T-helper 2 cell treated with Interferon-gamma antibody and Interleukin-4, amounts not matched to agents 100 ng/mL and 5 ng/mL, for 36 hours (primary cell): Measurements from ENCODE around the gene JMY. TPM values are rescaled to one million over a fixed set of nuclear protein-coding genes. Genes with fewer than 3 reads are reported as not detected.

Experiments used
- intact Hi-C: fragments of 100-400 bp; cut with micrococcal nuclease; formaldehyde crosslinking; loops from one replicate; pipeline ENCODE4 v1.15.1; 2023
- total RNA-seq: library from RNA; stranded (reverse); gene quantifications from 2 replicates; pipeline ENCODE4 v1.2.3, GENCODE V29; 2022

The JMY gene
- total RNA-seq = 3.6 and 3.7 TPM in 2 replicates

GRCh38 chr5:79235634-79236361 lies at the start of gene JMY:
TSS of gene JMY (plus strand) at chr5:79236131. CDS start at chr5:79236651, 520 bp downstream.
- intact Hi-C loops = loop anchor here (1.0 to 5.0 kb wide), 7 partner anchors 229 to 1458 kb away; partner anchors contain the start of genes AP3B1, ARSB, HOMER1 and TBCA

GRCh38 chr5:79186455-79186854 lies 49.5 kb upstream of the JMY start:
- intact Hi-C loops = no loop called here

- intact Hi-C loops = no loop called here
Measured at GRCh38 chr5:79189439-79190234, 46.3 kb upstream of the JMY start.

GRCh38 chr5:79190235-79190529 lies 45.7 kb upstream of the JMY start:
- intact Hi-C loops = no loop called here

GRCh38 chr5:79191457-79191856 lies 44.5 kb upstream of the JMY start:
- intact Hi-C loops = no loop called here

- intact Hi-C loops = no loop called here
Measured at GRCh38 chr5:79193643-79194042, 42.3 kb upstream of the JMY start.

GRCh38 chr5:79200573-79201183 lies 35.3 kb upstream of the JMY start:
- intact Hi-C loops = no loop called here

- intact Hi-C loops = no loop called here
Measured at GRCh38 chr5:79201206-79201605, 34.7 kb upstream of the JMY start.

GRCh38 chr5:79202076-79202475 lies 33.9 kb upstream of the JMY start:
- intact Hi-C loops = no loop called here

- intact Hi-C loops = no loop called here
Measured at GRCh38 chr5:79205965-79206364, 30.0 kb upstream of the JMY start.

- intact Hi-C loops = no loop called here
Measured at GRCh38 chr5:79206541-79206940, 29.4 kb upstream of the JMY start.

GRCh38 chr5:79209505-79209904 lies 26.4 kb upstream of the JMY start:
- intact Hi-C loops = no loop called here

GRCh38 chr5:79224286-79224984 lies 11.5 kb upstream of the JMY start:
- intact Hi-C loops = no loop called here

GRCh38 chr5:79225026-79225425 lies 10.9 kb upstream of the JMY start:
- intact Hi-C loops = no loop called here

- intact Hi-C loops = no loop called here
Measured at GRCh38 chr5:79225441-79225840, 10.5 kb upstream of the JMY start.

GRCh38 chr5:79227484-79228025 lies 8.4 kb upstream of the JMY start:
- intact Hi-C loops = no loop called here

GRCh38 chr5:79229357-79230174 lies 6.4 kb upstream of the JMY start:
- intact Hi-C loops = no loop called here

- intact Hi-C loops = loop anchor here (1.0 to 5.0 kb wide), 4 partner anchors 229 to 1458 kb away; partner anchors contain the start of genes TBCA and TENT2
Measured at GRCh38 chr5:79235261-79235633, 684 bp upstream of the JMY start.

GRCh38 chr5:79236362-79236969 lies 535 bp downstream of the JMY start:
- intact Hi-C loops = loop anchor here (1.0 to 5.0 kb wide), 5 partner anchors 251 to 1459 kb away; partner anchors contain the start of genes AP3B1, ARSB, HOMER1 and TBCA
